Activated T-cell treated with anti-CD3 and anti-CD28 coated beads, Interleukin-2, amount 50 U/mL, for 1 hour (primary cell): Measurements from ENCODE around the gene PKMYT1.
"Not testable (repeated sequence)": the region's sequence is repeated elsewhere in the genome, so short reads cannot be mapped to it uniquely, and the experiment has no call there.

ENCODE experiments used
- DNase-seq: peaks from one replicate; pipeline ENCODE4 v3.0.0-alpha.2; 2020

PKMYT1 gene

GRCh38 chr16:2955779-2956578 lies 24.3 kb downstream of the PKMYT1 start:
- DNase-seq, result no peak

- no peak for DNase-seq
Observed at GRCh38 chr16:2955438-2955778, 24.8 kb downstream of the PKMYT1 start.

GRCh38 chr16:2954656-2955381 lies 25.4 kb downstream of the PKMYT1 start:
- no peak for DNase-seq

GRCh38 chr16:2953706-2954627 lies 26.3 kb downstream of the PKMYT1 start:
- DNase-seq, result no peak

GRCh38 chr16:2952679-2953078 lies 27.6 kb downstream of the PKMYT1 start:
- no peak for DNase-seq

GRCh38 chr16:2950773-2951172 lies 29.5 kb downstream of the PKMYT1 start:
- DNase-seq, result no peak

- no peak for DNase-seq
Observed at GRCh38 chr16:2950353-2950724, 29.9 kb downstream of the PKMYT1 start.

GRCh38 chr16:2949705-2950352 lies 30.4 kb downstream of the PKMYT1 start:
- DNase-seq, result no peak

- no peak for DNase-seq
Observed at GRCh38 chr16:2948807-2949704, 31.2 kb downstream of the PKMYT1 start.

GRCh38 chr16:2946649-2947048 lies 33.6 kb downstream of the PKMYT1 start:
- DNase-seq, result no peak

- DNase-seq, result not testable (repeated sequence)
Observed at GRCh38 chr16:2943716-2944115, 36.5 kb downstream of the PKMYT1 start.

GRCh38 chr16:2942045-2942444 lies 38.2 kb downstream of the PKMYT1 start:
- no peak for DNase-seq

GRCh38 chr16:2939968-2940367 lies 40.3 kb downstream of the PKMYT1 start:
- no peak for DNase-seq

GRCh38 chr16:2938206-2938605 lies 42.0 kb downstream of the PKMYT1 start:
- DNase-seq, result no peak

- DNase-seq, result no peak
Observed at GRCh38 chr16:2937170-2937569, 43.1 kb downstream of the PKMYT1 start.

GRCh38 chr16:2936436-2937011 lies 43.7 kb downstream of the PKMYT1 start:
- DNase-seq, result no peak

GRCh38 chr16:2934450-2934849 lies 45.8 kb downstream of the PKMYT1 start:
- no peak for DNase-seq

GRCh38 chr16:2933701-2934100 lies 46.5 kb downstream of the PKMYT1 start:
- DNase-seq, result no peak

GRCh38 chr16:2933136-2933535 lies 47.1 kb downstream of the PKMYT1 start:
- DNase-seq, result no peak

- not testable (repeated sequence) for DNase-seq
Observed at GRCh38 chr16:2931231-2931914, 48.9 kb downstream of the PKMYT1 start.

GRCh38 chr16:2930236-2930635 lies 50.0 kb downstream of the PKMYT1 start:
- DNase-seq, result no peak
